AG20443 (cell line): Measurements from ENCODE around the gene ADK.

Experiments used
- DNase-seq: peaks from one replicate; pipeline ENCODE4 v3.0.0; 2012; ENCODE audit warnings: low spot score, mixed read lengths

ADK gene

DNA sequence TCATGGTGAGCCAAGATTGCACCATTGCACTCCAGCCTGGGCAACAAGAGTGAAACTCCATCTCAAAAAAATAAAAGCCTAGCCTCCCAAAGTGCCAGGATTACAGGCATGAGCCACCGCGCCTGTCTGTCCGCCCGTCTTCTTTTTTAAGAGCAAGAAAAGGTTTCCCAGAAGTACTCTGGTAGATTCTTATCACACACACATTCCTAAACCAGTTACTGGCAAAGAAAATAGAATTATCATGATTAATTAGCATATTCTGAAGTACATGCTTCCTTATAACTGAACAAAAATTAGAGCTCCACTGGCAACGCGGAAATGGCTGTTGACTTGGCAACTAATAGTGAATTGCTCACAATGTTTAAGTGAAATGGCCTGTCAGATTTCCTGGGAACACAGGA, 87.0 kb downstream of the ADK start:
- DNase-seq: no peak

DNA sequence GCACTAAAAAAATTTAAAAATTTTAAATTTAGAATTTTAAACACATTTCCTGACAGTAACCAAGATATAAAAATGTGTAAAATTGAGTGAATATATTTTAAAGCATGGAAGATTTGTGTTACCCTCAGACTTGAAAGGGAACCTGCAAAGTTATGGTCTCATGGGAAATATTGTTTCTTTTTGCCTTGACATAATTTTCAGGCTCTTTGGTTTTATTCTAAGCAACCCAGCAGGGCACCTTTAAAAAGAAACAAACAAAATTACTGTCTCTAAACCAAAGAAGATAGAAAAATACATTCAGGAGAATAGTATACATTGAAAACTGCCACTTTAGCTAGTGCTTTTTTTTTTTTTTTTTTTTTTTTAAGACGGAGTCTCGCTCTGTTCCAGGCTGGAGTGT, 87.5 kb downstream of the ADK start:
- DNase-seq: no peak

DNA sequence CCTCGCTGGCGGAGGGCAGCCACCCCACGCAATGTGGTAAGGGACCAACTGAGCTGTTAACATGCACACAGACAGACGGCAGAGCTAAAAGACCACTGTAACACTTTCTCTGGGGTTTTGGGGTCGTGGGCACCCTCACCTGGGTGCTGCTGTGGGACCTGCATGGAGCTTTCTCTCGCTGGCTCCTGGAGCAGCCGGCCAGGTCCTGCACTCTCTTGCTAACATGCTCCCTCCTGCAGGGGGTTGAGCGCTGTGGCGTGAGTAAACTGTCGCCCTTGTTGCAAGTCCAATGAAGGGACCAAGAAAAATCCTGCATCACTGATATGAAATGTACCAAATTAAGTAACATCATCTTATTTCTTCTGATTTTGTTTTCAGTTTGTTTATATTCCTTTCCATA, 92.0 kb downstream of the ADK start:
- DNase-seq: no peak

DNA sequence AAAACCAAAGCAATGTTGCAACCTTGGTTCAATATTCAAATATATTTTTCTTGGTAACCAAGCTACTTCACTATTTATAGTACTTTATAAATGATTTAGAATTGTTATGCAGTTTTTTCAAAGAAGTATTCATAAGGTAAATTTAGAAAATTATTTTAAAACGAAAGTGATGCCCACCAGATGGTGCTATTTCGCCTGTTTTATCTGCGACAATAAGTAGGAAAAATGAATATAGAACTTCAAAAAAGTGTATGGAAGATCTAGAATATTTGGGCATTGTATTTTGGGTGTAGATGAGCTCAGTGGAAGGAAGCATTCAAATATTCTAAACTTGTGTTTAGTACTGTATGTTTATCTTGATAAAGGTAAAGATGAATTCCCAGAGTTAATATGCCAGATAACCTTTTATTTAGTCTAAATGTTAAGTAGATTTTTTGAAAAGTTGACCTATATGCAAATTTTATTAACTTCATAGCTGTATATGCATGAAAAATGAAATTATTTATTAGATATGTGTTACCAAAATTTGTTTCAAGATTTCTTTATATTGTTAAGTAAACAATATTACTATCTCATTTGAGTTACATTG, 93.2 kb downstream of the ADK start:
- DNase-seq: peak; percentile 10

DNA sequence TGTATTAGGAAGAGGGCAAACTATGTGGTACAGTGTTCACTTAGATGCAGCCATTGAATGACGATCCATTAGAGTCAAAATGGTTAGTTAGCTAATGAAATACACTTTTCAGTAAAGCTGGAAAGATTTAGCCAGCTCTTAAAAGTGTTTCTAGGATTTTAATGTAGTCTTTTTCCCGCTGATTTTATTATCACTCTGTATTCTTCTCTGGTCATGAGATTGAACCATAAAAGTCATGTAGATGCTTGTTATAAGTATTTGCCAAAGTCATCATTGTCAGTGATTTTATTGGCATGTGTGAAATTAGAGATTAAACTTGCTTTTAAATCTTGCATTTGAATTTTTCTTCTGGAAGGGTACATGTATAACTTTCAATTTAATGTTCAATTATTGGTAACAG, 93.8 kb downstream of the ADK start:
- DNase-seq: no peak

DNA sequence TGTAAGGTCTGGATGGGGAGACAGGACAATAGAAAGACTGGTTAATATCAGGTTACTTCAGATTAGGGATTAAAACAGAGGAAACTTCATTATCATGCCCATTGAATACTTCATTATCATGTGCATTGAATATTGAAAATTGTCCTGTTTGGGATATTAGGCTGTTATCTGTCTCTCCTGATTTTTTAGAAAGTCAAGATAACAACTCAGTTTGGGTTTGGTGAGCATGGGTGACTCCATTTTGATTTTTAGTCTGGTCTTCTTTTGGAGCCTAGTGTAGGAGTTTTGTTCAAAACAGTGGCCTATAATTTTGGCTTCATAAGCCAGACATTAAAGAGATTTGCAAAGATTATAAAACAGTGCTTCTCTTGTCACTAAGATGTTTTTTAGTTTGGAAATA, 95.5 kb downstream of the ADK start:
- no peak for DNase-seq

DNA sequence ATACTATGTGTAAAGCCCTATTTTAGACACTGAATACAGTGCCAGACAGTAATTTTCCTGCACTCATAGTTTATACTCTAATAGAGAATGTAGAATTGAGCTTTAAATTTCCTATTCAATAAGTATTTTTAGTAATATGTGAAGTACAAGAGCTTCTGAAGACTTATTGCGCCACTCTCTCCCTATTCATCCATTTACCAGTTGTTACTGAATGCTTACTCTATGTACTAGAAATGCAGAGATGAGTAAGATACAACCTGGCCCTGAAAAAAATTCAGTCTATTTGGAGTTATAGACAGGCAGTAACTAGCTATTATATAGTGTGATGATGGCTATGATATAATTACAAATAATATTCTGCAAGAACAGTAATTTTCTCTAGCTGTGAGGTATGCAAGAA, 98.8 kb downstream of the ADK start:
- no peak for DNase-seq

DNA sequence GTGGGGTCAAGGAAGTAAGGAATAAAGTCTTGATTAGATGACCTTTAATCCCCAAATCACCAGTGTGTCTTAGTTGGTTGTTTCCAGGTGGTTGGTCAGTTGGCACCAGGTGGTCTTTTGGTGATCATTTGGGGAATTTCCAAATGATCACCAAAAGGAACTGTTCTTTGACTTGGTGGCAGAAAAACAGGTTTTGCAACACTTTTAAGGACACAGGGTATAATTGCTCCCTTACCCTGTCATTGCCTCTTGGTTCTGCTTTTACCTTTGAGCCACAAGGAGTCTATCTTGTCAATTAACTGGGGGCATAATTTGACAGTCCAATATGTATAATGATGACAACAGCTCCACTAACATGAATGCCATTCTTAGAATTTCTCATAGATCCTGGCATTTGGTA, 104.2 kb downstream of the ADK start:
- no peak for DNase-seq

DNA sequence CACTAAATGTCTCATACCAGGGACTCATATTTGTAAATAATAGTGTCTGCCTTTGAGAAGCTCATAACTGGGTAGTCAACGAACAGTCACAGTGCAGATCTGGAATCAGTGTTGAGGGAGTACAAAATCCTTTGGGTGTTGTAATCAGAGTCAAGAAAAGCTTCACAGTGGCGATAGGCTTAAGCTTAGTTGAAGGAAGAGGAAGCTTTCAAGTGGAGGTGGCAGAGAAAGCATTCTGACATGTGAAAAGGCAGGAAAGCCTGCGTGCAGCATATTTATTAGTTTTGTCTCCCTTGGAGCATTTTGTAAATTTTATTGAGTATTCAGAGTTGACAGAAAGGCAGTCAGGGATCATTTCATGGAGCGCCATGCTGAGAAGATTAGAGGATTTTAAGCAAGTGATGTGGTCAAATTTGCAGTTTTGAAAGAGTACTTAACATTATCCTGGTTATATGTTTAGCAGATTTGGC, 104.9 kb downstream of the ADK start:
- DNase-seq: peak; percentile 9

DNA sequence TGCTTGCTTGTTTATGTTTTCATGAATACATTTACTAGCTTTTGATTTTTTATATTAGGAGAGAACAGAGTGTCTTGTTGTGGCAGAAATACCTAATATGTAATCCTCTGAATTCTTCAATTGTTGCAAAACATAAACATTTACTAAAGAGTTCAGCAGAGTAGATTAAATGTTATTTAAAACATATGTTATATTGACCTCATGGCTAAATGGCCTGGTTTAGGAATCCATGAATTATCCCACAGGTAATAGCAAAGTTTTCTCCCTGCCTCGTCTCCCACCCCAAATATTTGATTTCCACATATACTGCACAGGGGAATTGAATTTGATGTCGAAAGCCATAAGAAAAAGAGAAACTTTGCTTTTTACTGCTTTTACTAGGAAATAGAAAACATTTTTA, 111.8 kb downstream of the ADK start:
- DNase-seq: no peak

DNA sequence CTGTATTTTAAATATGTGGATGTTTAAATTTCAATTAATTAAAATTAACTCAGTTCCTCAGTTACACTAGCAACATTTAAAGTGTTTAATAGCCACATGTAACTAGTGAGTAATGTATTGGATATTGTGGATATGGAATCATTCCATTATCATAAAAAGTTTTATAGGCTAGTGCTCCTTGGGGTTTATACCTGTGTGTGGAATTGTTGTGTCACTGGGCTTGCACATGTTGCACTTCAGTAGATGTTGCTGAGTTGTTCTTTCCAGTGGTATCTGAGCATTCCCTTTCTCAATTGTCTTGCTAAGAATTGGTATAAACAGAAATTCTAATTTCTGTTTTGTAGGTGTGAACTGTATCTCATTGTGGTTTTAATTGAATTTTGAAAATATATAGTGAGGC, 113.0 kb downstream of the ADK start:
- DNase-seq: no peak

DNA sequence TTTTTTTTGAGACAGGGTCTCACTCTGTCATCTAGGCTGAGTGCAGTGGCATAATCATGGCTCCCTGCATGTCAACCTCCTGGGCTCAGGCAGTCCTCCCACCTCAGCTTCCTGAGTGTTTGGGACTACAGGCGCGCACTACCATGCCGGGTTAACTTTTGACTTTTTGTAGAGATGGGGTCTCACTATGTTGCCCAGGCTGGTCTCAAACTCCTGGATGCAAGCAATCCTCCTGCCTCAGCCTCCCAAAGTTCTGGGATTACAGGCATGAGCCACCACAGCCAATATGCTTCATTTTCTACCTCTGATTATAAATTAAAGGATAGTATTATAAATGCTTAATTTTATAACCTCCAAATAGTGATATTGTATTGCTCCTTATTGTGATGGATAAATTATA, 121.3 kb downstream of the ADK start:
- DNase-seq: no peak

DNA sequence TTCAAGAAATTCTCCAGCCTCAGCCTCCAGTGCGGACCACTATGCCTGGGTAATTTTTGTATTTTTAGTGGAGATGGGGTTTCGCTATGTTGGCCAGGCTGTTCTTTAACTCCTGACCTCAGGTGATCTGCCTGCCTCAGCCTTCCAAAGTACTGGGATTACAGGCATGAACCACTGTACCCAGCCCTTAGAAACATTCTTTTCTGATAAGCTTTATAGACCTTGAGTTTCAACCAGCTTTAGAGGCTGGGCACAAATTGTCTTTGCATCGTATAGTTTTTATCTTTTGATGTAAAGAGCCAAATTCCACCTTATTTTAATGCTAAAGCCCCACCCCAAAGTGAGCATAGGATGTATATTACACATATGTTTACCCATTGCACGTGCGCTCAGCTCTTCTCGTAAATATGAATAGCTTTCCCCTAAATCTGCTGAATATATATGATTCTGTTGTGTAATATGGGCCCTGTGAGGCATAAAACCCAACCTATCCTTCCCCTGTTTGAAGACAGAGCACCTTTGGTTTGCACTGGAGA, 124.8 kb downstream of the ADK start:
- no peak for DNase-seq

DNA sequence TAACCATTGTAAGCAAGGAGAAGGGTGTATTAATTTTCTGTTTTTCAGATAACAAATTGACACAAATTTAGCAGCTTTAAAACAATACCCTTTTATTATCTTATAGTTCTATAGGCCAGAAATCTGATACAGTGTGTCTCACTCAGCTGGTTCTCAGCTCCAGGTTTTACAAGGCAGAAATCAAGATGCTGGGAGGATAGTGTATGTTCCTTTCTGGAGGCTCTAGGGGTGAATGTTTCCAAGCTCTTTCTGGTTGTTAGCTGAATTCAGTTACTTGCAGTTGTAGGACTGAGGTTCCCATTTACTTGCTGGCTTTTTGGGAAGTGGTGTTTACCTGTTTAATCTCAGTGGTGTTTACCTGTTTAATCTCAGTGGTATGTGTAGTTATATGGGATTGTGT, 125.4 kb downstream of the ADK start:
- no peak for DNase-seq

DNA sequence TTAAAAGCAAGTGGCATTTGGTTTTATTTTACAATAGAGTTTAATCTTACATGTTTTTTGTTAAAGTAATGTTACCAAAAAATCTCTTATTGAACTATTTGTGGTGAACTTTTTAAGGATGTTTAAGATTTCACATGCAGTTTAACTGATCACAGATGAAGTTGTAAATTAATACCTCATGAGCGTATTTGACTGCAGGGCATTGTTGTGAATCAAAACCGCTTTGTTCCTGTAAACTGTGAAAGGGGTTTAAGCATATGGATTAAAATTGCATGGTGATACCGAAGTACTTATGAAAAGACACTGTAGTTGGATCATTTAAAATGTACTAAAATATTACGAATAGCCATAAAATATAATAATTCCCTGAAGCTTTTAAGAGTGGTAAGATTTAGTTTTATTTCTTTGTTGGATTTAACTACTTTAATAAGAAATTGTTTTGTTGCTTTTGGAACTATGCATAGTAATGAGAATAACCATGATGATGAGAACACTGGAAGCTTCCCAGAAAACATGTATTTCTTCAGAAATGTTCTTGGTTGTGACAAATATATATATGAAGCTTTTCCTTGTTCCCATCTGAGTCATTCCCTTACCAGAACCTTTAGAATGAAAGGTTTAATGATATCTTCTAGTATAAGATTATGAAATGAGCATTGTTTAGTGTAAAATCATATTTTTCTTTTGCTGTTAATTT, 131.3 kb downstream of the ADK start:
- no peak for DNase-seq

DNA sequence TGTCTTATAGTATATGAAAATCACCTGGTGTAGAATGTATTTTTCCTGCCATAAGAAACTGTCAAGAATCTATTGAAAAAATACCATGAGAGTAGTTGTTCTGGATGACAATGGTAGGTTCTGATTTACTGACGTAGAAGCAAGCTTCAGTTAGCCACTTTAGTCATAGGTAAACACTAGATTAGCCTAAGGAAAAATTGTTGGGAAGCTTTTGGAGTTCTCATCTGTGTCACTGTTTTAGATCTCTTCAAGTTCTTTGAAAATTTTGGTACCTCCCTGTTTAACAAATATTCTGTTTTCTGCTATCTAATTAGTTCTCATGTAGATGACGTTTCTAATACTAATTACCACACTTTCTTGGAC, 131.8 kb downstream of the ADK start:
- DNase-seq: no peak

DNA sequence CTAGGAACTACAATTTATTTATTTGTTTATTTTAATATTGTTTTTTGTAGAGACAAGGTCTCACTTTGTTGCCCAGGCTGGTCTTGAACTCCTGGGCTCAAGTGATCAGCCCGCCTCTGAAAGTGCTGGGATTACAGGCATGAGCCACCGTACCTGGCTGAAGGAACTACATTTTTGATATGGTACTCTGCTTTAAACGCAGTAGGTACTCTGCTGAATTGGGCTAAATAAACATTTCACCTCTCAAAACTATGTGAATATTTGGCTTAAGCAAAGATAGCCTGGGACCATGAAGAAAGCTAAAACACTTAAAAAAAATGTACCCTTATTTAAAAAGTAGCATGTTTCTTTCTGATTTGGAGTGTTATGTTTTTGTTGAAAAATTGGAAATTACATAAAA, 138.2 kb downstream of the ADK start:
- no peak for DNase-seq

DNA sequence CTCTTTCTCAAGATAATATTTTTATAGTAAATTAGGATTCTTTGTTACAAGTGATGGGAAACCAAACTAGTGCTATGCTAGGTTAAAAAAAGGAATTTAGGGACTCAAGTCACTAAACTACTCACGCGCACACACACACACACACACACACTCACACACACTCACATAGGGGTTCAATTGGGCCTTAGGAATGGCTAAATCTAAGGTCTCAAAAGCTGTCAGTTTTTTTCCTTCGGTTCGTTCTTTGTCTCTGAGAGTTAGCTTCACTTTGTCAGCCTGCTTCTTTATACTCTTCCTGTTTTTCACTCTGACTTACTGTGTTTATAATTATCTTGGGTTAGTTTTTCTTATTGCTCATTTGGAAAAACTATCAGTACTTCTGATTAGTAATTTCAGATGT, 138.9 kb downstream of the ADK start:
- DNase-seq: no peak

DNA sequence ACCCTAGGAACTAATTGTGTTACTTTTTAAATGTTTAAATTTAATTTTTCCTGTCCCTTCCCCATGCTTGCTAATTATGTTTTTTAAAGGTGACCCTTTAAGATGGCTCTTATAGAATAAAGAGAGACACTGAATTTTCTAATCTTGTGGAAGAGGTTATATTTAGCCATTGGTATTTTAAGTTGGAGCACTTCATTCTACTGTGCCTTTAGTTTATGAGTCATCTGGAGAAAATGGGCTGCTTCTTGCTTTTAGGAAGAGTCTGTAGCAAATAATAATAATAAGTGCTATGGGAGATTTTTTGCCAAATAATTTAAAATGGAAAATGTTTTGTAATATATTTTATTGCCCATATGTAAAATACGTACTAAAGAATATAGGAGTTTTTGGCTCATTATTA, 139.7 kb downstream of the ADK start:
- peak; percentile 30 for DNase-seq

DNA sequence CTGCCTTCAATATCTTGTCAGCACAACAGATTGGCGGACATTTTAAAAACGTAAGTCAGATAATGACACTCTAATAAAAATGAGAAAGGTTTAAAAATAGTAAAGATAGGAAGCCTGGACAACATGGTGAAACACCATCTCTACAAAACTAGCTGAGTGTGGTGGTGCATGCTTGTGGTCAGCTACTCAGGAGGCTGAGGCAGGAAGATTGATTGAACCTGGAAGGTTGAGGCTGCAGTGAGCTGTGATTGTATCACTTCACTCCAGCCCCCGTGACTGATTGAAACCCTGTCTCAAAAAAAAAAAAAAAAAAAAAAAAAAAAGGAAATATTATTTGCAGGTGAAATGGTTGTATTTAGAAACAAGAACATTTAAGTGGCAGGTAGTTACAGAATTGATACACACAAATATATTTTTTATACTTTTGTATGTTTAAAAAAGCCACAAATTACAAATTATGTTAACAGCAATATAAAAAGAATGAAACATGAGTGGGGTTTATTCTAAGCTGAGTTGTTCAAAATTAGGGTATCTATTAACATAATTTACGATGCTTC, 141.9 kb downstream of the ADK start:
- no peak for DNase-seq

DNA sequence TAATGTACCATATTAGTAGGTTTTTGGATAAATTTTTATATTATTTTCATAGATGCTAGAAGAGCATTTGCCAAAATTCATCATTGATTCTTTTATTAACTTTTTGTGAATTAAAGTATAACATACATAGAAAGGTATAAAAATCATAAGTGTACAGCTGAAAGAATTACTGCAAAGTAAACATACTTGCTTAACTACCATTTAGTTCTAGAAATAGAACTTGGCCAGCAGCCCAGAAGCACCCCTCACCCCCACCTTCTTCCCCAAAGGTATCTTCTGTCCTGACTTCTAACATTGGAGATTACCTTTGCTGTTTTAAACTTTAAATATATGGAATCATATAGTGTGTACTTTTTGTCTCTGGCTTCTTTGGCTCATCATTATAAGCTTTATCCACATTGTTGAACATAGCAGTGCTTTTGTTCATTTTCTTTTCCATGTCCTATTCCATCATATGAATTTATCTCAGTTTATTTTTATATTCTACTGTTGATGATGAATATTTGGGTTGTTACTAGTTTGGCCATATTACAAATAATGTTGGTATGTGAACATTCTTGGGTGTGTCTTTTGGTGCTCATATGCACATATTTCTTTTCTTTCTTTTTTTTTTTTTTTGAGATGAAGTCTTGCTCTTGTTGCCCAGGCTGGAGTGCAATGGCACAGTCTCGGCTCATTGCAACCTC, 142.8 kb downstream of the ADK start:
- peak; percentile 52 for DNase-seq

DNA sequence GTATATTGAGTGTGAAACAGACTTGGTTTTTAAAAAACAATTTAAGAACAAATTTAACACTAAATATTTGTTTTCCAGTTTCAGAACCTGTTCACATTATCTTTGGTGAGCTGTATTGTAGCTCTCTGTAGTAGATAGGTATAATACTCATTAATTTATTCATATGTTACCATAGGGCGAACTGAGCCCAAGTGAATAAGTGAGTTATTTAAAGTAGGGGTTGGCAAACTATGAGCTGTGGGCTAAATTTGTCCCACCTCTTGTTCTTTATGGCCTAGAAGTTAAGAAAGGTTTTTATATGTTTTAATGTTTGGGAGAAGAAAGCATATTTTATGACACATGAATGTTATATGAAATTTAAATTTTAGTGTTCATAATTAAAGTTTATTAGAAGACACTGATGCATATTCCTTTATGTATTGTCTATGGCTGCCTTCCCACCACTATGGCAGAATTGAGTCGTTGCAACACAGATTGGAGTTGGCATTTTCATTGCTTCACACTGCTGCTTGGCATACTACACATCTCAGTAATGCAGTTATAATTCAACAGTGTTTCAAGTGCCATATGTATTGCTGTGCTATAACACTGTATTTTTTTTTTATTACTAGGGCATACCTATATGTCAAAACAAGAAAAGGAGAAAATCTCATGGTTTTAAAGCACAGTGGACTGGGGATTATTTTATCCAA, 146.5 kb downstream of the ADK start:
- no peak for DNase-seq
